T-helper 1 cell treated with Interleukin-12 subunit alpha and Interleukin-12 subunit beta and Interleukin-4 antibody, amounts not matched to agents 30 ng/mL and 1 ng/mL, for 36 hours (primary cell): ENCODE data around the gene HBS1L. TPM values are rescaled to one million over a fixed set of nuclear protein-coding genes. Genes with fewer than 3 reads are reported as not detected.

Experiments
- intact Hi-C: fragments of 100-400 bp; cut with micrococcal nuclease; formaldehyde crosslinking; loops from one replicate; pipeline ENCODE4 v1.15.1; 2024
- total RNA-seq: library from RNA; stranded (reverse); gene quantifications from 2 replicates; pipeline ENCODE4 v1.2.3, GENCODE V29; 2022

HBS1L gene
- 104 and 105 TPM in 2 replicates for total RNA-seq

DNA sequence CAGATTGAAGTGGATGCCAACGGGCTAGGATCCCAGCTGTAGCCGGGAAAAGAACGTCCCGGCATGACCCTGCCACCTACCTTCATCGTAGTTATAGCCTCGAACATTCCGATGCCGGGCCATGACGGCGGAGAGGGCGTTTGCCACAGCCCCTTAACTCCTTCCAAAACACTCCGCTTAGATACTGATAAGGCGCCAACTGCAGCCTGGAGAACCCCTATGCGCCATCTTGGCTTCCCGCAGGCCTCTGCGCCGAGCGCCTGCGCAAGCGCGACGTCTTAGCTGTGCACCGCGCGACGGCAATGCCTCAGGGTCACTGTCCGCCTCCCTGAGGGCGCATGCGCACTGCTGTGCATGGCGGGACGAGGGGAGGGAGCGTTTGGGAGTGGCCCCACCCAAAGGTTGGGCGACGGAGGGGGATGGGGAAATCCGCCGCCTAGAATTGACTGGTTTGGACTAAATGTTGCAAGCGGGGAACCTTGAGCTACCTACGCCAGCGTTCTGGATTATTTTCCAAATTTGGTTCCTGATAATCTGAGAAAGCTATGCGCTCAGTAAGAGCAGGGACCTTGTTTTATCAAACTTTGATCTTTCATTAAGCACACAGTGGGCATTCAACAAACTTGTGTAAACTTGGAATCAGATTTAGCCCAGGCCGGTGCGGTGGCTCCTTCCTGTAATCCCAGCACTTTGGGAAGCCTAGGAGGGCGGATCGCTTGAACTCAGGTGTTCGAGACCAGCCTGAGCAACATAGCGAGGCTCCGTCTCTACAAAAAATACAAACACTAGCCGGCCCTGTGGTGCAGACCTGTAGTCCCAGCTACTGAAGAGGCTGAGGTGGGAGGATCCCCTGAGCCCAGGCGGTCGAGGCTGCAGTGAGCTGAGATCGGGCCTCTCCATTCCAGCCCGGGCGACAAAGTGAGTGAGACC is at the start of gene HBS1L:
HBS1L (minus strand) TSS at position 254 of the 930 bp plus-strand sequence; CDS start at position 123, 131 bp downstream.
- intact Hi-C loops = loop anchor here (1.0 to 10.0 kb wide), 15 partner anchors 25 to 1234 kb away; partner anchors contain the start of genes AHI1, BCLAF1 and MTFR2

DNA sequence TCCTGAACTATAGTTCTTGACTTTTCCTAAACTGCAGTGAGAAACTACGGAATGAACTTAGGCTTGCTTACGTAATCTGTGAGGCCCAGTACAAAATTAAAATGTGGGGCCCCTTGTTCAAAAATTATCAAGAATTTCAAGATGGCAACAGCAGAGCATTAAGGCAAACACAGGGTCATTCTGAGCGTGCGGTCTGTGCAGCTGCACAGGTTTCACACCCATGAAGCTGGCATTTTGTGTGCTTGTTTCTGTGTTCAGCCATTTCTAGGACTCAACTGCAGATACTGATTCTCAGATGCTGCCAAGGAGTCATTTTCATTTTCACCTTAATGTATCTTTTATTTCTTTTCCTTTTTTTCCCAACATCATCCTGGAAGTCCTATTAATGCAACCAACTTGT is 49.6 kb upstream of the HBS1L start:
- intact Hi-C loops = no loop called here

DNA sequence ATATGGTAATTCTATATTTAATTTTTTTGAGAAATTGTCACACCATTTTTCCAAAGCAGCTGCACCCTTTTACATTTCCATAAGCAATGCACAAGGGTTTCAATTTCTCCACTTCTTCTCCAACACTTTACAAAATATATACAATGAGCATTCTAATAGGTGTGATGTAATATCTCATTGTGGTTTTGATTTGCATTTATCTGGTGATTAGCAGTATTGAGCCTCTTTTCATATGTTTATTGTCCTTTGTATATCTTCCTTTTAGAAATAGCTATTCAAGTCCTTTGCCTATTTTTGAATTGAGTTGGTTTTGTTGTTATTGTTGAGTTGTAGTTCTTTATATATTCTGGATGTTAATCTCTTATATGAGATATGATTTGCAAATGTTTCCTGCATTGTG is 47.6 kb upstream of the HBS1L start:
- intact Hi-C loops = no loop called here

DNA sequence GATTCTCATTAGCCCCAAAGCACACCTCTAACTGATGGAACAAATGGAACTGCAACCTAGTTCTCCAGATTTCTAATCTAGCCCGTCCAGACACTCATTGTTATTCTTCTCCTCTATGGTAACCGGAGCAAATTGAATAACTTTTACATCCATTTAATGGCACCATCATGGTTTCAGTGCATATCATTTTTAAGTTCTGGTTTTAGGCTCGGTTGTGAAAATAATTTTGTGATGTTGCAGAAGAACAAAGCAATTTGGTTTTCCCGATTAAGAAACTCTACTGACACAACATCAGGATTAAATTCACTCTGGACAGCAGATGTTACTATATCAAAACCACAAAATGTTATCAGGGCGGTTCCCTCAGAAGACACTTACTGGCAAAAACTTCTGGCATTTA is 42.5 kb upstream of the HBS1L start:
- intact Hi-C loops = no loop called here

DNA sequence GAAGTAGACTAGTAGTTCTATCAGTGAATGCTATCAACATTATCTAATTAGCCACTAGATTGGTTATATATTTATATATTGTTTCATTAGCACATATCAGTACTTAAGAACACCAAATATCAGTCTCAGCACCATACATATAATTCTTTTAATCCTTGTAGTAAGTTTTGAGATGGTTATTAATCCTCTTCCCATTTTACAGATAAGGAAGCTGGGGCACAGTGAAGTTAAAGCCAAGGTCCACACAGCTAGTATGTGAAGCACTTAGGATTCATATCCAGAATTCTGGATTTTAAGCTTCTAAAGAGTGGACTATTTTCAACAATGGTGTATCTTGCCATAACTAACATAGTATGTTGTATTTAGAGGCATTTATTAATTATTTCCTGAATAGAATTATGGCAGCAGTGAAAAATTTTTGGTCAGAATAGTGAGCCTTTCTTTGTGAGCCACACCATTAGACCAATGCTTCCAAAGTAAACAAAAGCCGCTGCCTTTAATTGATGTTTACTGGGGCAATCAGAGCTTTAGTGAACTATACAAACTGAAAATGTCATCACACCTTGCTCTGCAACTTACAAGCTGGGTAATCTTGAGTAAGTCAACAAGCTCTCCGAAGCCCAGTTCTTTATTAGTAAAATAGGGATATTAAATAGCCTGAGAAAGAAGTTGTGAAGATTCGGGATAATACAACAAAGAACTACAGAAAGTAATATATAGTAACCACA is 41.9 kb upstream of the HBS1L start:
- intact Hi-C loops = no loop called here

DNA sequence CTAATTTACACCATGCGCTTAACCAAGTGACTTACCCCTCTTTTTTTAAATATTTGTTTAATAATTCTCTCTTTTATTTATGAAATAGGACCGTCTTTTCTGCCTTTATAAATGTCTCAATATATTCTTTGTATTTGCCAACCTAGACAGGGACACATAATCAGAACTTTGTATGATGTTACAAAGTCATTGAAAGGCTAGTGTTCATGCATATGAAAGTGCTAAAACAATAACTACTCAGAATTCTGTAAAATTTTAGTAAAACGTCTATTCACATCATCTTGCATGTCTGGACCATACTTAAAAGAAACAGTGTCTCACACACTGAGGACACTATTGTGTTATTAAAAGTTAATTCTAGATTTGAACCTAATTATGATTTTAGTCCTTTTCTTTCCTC is 41.1 kb upstream of the HBS1L start:
- intact Hi-C loops = loop anchor here (2.0 kb wide), 2 partner anchors 659 to 859 kb away; no protein-coding TSS in a partner anchor

DNA sequence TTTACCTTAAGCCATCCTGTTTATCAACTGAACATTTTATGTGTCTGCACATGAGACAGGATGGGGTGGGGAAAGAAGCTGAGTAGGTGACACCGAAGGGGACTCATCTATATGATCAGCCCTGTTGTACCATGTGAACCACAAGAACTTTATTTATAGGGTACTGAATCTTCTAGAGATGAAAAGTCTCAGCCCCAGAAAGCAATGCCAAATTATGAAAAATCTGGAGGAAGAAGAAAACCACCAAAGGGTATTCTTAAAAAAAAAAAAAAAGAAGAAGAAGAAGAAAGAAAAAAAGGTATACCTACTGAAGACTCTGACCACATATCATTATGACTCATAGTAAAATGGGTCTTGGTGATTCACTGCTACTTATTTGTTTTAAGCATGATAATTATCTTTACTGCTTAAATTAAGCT is 39.8 kb upstream of the HBS1L start:
- intact Hi-C loops = loop anchor here (1.0 to 2.0 kb wide), 6 partner anchors 9 to 858 kb away; no protein-coding TSS in a partner anchor

DNA sequence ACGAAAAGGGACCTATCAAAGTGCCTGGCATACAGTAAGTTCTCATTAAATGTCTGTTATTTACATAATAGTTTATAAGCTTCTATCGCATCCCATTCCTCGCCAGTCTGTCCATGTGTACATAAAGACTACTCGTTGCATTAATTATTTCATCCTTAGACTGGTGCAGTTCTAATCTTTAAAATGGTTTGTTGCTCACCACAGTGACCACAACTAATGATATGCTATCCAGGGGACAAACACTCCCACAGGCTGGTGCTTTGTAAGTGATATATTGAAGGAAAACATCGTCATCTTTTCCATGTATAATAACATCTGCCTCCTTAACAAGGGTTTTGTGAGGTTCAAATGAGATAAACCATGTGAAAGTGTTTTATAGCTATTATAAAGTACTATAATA is 39.0 kb upstream of the HBS1L start:
- intact Hi-C loops = no loop called here

DNA sequence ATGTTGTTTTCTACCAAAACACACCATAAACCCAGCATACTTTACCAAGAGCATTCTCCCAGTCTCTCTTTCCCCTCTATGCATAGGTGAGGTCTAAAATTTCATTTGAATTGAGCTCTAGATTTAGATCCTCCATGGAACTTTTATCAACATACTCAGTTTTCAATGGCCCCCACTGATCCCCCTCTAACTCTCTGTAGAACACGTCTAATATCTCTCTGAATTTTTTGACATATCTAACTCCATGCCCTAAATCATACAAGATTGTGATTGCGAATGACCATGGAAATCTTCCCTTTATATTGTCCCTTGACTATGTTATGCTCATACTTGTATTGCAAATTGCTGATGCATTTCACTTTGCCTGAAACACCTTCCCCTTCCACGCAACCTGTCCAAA is 38.1 kb upstream of the HBS1L start:
- intact Hi-C loops = no loop called here

DNA sequence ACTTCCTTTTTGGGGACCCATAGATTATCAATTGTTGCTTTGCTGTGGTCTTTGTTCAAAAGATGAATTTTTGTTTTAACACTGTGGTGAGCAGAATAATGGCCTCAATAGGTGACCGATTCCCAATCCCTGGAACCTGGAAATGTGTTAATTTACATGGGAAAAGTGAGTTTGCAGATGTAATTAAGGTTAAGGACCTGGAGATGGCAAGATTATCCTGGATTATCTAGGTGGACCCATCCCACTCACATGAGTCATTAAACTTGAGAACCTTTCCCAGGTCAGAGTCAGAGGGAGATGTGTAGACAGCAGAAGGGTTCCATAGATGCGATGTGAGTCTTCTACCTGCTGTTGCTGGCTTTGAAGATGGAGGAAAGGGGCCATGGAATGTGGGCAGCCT is 36.2 kb upstream of the HBS1L start:
- intact Hi-C loops = no loop called here

DNA sequence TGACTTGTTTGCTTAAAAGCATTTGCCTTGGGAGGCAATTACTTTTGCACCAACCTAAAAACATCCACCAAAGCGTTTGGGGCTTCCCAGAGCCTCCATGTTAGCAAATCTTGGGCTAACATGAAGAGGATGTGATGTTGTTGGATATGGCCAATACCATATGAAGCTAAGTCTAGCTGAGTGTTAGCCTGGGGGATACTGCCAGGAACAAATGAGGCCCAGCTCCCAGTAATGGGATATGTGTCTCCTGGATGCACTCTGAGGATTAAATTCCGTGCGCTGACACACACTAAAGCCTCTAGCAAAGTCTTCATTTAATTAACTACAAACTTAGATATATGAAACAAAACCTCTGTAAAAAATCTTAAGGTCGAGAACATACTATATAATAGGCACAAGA is 35.3 kb upstream of the HBS1L start:
- intact Hi-C loops = loop anchor here (1.0 to 5.0 kb wide), 4 partner anchors 38 to 407 kb away; partner anchors contain the start of gene AHI1

DNA sequence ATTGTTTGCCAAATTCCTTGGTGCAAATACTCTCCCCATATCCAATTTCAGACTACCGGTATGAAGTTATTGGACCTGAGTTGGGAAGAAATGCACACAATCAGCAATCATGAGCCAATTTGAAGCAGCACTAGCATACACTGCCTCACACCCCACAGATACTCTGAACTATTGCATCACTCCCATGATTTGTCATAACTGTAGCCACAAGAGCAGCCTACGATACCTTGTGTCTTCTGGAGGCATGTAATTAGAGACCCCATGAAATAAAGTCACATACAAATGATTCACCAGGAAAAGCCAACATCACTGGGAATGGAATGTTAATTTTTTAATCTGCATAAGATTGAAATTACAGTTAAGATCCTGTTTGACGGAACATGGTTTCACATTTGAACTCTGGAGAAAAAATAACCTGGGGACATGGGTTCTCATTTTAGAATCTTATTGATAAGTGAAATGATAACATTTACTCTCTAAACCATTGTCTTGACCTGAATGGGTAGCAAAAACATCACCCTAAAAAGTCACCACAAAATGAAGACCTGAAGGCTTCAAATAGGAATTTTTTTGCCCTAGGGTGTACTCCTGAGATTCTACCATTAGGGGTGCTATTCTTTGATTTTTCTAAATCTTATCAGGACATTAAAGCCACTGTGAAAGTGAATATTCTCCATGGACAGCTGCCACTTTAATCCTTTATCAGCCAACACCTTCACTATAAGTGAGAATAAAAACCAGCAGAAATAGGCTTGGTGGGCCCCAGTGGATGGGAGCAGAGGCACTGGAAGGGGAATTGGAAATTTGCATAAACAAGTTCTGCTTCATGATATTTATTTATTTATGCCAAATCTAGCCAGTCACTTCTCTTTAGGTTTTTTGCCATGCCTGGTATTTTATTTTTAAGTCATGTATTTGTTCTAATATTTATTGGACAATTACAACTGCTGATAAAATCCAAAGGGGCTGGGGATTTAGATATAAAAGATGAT is 34.5 kb upstream of the HBS1L start:
- intact Hi-C loops = loop anchor here (1.0 to 5.0 kb wide), 9 partner anchors 14 to 408 kb away; partner anchors contain the start of genes AHI1 and HBS1L

DNA sequence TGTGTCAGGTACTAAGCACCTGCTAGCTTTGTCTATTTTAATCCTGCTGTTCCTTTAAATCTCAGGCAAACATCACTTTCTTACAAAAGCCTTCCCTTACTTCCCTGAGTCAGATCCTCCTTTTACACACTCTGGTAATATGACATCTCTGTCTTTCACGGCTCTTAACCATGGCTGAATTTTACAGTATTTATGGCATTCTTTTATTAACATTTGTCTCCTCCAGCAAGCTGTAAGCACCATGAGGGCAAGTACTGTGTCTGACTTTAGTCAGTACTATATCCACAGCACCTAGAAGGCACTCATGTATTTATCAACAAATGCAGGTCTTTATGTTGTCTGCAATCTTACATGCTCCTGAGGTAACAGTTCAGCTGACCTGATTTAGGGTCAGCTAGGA is 33.7 kb upstream of the HBS1L start:
- intact Hi-C loops = loop anchor here (1.0 to 5.0 kb wide), 6 partner anchors 15 to 409 kb away; partner anchors contain the start of genes AHI1 and HBS1L

DNA sequence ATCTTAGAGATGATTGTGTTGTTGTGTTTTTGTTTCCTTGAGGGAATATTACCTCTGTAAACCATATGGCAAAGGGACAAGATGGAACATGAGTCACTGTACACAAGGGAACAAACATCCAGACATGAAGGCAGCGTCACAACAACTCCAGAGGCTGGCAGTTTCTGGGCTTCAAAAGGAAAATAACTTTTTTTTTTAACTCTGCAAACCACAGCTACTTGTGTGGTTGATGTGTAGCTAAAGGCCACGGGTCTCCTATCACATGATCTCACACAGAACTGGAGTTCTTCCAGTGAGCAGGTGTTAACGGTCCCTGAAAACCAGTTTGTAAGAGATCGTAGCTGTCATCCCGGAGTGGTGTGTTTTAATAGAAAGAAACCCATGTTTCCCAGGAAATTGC is 33.2 kb upstream of the HBS1L start:
- intact Hi-C loops = loop anchor here (1.0 to 5.0 kb wide), 6 partner anchors 15 to 409 kb away; partner anchors contain the start of genes AHI1 and HBS1L

DNA sequence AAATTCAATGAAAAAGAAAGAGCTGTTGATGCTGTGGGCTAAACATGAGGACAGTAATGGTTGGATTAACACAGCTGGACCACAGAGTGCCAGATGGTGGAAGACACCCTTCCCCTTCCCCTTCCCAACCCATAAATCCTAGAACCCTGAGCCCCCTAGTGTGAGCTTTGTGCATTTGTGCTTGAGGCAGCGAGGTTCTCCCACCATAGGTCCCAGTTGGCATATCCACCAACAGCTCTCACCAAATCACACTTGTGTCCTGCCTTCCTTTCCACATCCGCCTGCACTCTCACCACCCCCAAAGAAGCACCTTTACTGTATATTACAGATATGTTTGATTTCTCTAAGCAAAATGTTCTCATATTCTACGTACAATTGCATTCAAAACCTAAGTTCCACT is 32.8 kb upstream of the HBS1L start:
- intact Hi-C loops = loop anchor here (5.0 kb wide), 1 partner anchor 410 kb away; the partner anchor contains the start of gene AHI1

DNA sequence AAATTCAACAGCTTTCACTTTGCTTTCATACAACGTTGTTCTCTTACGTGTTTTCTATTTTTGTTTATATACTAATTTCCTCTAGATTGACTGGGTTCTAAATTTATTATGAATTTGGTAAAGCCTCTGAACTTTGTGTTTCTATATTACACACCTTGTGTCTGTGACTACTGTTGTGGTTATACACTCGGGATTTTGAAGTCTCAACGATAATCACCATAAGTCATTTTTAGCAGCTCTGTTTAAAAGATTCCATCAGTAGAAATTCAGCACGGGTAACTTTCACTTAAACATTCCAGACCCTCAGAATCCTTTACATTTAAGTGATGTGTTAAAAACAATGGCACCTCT is 31.8 kb upstream of the HBS1L start:
- intact Hi-C loops = loop anchor here (1.0 to 5.0 kb wide), 2 partner anchors 107 to 411 kb away; partner anchors contain the start of gene AHI1

DNA sequence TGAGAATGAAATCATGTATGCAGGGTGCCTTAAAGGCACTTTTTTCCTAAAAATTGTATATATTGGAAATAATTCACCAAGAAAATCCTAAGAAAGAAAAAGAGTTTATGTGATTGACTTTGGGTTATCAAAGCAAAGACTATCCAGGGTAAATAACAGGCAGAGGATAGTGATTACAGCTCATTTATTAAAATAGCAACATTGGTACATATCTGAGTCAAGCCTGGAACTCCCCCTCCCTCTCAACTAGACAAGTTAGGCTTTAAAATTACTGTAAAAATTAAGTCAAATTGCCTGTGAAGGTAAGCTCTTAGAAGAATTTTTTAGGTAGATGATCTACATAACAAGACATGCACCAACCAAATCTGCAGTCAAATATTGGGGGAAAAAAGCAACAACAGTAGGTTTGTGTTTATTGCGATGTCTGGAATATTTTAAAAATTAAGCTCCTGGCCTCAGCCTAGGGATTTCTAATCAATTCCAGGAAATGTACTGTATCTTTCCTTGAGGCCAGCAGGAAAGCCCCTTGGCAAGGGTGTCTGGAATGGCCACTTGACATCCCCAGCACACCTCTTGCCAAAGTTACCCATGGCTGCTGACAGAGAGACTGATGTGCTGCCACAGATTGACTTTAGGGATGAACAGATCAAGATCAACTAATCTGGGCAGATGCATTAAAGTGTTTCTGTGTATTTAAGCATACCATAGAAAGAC is 31.2 kb upstream of the HBS1L start:
- intact Hi-C loops = loop anchor here (1.0 to 5.0 kb wide), 2 partner anchors 107 to 411 kb away; partner anchors contain the start of gene AHI1

DNA sequence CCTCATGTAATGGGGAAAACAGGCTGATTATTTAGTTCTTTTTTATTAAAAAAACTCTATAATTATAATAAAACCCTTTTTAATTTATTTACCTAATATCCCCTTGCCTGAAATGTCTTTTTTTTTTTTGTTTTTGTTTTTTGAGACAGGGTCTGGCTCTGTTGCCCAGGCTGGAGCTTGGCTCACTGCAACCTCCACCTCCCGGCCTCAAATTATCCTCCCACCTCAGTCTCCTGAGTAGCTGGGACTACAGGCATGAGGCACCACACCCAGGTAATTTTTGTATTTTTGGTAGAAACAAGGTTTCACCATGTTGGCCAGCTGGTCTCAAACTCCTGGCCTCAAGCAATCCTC is 30.3 kb upstream of the HBS1L start:
- intact Hi-C loops = loop anchor here (5.0 kb wide), 1 partner anchor 412 kb away; the partner anchor contains the start of gene AHI1

DNA sequence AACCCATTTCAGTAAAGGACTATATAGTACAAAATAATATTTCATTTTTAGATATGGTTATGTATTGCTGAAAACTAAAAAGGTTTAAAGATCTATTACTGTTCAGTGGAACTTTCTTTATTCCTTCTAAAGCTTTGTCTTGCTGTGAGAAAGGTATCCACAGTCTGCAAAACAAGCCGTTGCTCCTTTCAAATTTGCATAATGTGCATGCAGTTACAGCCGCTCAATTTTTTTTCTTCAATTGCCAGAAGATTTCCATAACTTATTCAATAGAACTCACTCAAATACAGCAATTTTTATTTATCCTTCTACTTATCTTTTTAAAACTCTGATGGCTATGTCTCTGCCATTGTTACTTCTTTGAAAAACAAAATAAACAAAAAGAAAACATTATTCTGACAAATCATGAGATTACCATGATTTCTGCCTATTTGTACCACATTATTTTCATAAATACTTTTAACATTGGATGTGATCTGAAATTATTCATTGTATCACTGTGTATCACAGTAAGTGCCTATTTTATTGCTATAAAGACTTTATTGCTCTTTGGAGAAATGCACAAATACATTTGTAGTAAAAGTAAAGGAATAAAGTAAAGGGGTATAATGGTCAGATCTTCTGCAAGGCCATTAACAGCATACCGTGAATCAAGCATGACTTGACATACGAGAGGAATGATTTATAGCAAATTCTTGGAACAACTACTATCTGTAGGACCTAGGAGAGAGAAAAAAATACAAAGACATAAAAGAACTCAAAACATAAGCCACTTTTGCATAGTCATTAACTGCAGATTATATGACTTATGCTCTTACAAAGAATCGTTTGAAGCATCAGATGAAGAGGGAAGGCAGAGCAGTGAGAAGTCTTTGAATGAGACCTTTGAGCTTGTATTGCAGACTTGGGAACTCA is 29.6 kb upstream of the HBS1L start:
- intact Hi-C loops = no loop called here
